ENCODE measurements around the gene CIBAR2.

- no peak for TF ChIP-seq BACH1 (tag; IDR thresholded peaks at IDR 0.05)
- no peak for TF ChIP-seq CTCF (IDR thresholded peaks at IDR 0.05 in 2 of 3, conservative IDR thresholded peaks at IDR 0.05 in 1 of 3; ENCODE audit: insufficient read depth in 2 of 3, low read depth in 1 of 3, low read length in 3 of 3)
- TF ChIP-seq POLR2A (conservative IDR thresholded peaks at IDR 0.05), result no peak
- TF ChIP-seq ZBTB40 (IDR thresholded peaks at IDR 0.05), result no peak
- no peak for TF ChIP-seq ZBTB40 (CRISPR knock-in tag; IDR thresholded peaks at IDR 0.05)
- no peak for TF ChIP-seq EZH2 (IDR thresholded peaks at IDR 0.05; ENCODE audit: borderline replicate concordance, low read depth, low read length)
- TF ChIP-seq ELK1 (CRISPR knock-in tag; IDR thresholded peaks at IDR 0.05), result no peak
- no peak for TF ChIP-seq THAP12 (CRISPR knock-in tag; IDR thresholded peaks at IDR 0.05)
- TF ChIP-seq U2AF2 (optimal IDR thresholded peaks at IDR 0.05; ENCODE audit: low read depth, low read length), result no peak
- TF ChIP-seq EHMT2 (IDR thresholded peaks at IDR 0.05), result no peak
- no peak for TF ChIP-seq E2F3 (CRISPR knock-in tag; IDR thresholded peaks at IDR 0.05)
- TF ChIP-seq CHD4 (IDR thresholded peaks at IDR 0.05; ENCODE audit: insufficient read depth, insufficient replicate concordance, low read depth, low read length, poor library complexity, severe bottlenecking), result no peak
- TF ChIP-seq U2AF1 (optimal IDR thresholded peaks at IDR 0.05; ENCODE audit: low read depth, low read length), result no peak
- no peak for TF ChIP-seq HDAC3 (IDR thresholded peaks at IDR 0.05; ENCODE audit: borderline replicate concordance, partially characterized antibody)
- no peak for TF ChIP-seq NFXL1 (CRISPR knock-in tag; IDR thresholded peaks at IDR 0.05)
Measured at GRCh38 chr16:85088570-85089199, 23.6 kb downstream of the CIBAR2 start.

Measured in K562 (cell line).